Measurements from ENCODE around the gene LMNTD1.

The LMNTD1 gene

DNA sequence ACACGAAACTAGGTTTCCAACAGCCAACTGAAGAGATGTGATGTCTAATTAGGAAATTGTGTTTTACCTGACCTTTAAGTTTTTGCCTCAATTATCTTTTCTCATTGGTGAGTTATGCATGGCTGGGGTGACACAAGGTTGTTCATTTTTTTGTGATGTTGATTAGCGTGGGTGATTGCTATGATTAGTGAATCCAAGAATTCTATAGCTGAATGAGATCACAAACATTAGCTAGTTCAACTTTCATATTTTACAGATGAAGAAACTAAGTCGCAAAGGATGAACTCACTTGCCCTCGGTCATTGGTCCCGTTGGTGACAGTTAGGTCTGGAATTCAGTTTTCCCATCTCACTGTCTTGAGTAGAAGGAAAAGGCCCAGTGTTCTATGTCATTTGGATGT, 32.6 kb upstream of the LMNTD1 start:
- no peaks in the 10 kb centered on the region for H3K79me2 ChIP-seq (ENCODE audit: control insufficient read depth, insufficient read depth, low read length, poor library complexity)

DNA sequence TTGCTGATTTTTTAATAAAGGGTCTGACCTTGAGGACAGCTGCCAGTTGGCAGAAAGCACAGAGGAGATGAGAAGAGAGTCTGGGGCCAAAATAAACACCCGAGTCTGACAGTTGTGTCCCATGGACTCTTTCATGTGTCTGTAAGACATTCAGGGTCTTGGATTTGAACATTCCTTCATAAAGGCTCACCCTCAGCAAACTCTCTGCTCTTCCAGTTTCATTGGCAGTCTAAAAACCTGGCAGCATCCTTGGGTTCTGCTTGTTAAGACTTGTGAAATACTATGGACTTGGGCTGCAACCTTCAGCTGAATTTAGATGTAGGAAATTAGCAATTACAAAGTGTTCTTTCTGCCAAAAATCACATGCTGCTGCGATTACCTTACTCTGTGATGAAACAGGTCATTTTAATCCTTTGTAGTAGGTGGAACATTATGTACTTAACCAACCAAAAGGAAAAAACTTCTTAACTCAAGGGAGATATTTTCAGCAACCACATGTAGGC, 32.0 kb upstream of the LMNTD1 start:
- Histone ChIP-seq H2BK5ac (ENCODE audit: low read depth, low read length, poor library complexity) (no peak overlapping the region), H3K9me3 (ENCODE audit: insufficient read depth, low read depth, low read length) (peaks cover 3% of the 10 kb centered on the region), H3K36me3 (ENCODE audit: control insufficient read depth in 1 of 2, insufficient read depth in 2 of 2, low read length in 2 of 2) (no peaks in the 10 kb centered on the region), H2AFZ (ENCODE audit: insufficient read depth, low read length, poor library complexity) (no peak overlapping the region), H3K4me2 (ENCODE audit: low read length) (no peak overlapping the region), H2AK5ac (ENCODE audit: low read length) (no peak overlapping the region), H3K14ac (ENCODE audit: low read length) (no peak overlapping the region), H3K79me2 (ENCODE audit: control insufficient read depth, insufficient read depth, low read length, poor library complexity) (no peaks in the 10 kb centered on the region), H3K18ac (ENCODE audit: low read length) (no peak overlapping the region), H2BK12ac (ENCODE audit: low read length) (no peak overlapping the region), H3K4me3 (ENCODE audit: low read depth, low read length) (no peak overlapping the region), H2BK120ac (ENCODE audit: insufficient read depth, low read length, poor library complexity) (no peak overlapping the region), H4K8ac (ENCODE audit: low read depth, low read length) (no peak overlapping the region), H3K4me1 (ENCODE audit: control insufficient read depth in 1 of 2, insufficient read depth in 2 of 2, low read length in 2 of 2) (no peaks in the 10 kb centered on the region), H3K27me3 (ENCODE audit: insufficient read depth, low read length) (no peaks in the 10 kb centered on the region), H3K23ac (ENCODE audit: low read length) (peak overlapping the region; percentile 15), H3K4ac (ENCODE audit: low read depth, low read length) (no peak overlapping the region), H4K12ac (ENCODE audit: low read depth, low read length) (no peak overlapping the region), H3K79me1 (ENCODE audit: low read length) (no peaks in the 10 kb centered on the region), H3K9ac (ENCODE audit: low read length) (no peak overlapping the region), H3K27ac (ENCODE audit: low read depth, low read length) (no peak overlapping the region), H4K91ac (ENCODE audit: low read depth, low read length) (no peak overlapping the region)
- WGBS (ENCODE audit: extremely low coverage, insufficient coverage, insufficient read length) = no CpG with 5 or more reads among the region's 2 CpGs
- DNase-seq = no peak

More for the DNA sequence above, 32.6 kb upstream of the LMNTD1 start:
- H3K14ac ChIP-seq (ENCODE audit: low read length) = no peak overlapping the region
- no CpG with 5 or more reads among the region's 5 CpGs for WGBS (ENCODE audit: extremely low coverage, insufficient coverage, insufficient read length)
- H3K23ac ChIP-seq (ENCODE audit: low read length) = no peak overlapping the region
- H3K9me3 ChIP-seq (ENCODE audit: insufficient read depth, low read depth, low read length) = peaks cover 3% of the 10 kb centered on the region
- no peak overlapping the region for H4K91ac ChIP-seq (ENCODE audit: low read depth, low read length)
- H2BK5ac ChIP-seq (ENCODE audit: low read depth, low read length, poor library complexity) = no peak overlapping the region
- no peak overlapping the region for H3K27ac ChIP-seq (ENCODE audit: low read depth, low read length)
- H3K18ac ChIP-seq (ENCODE audit: low read length) = no peak overlapping the region
- H3K27me3 ChIP-seq (ENCODE audit: insufficient read depth, low read length) = no peaks in the 10 kb centered on the region
- no peaks in the 10 kb centered on the region for H3K36me3 ChIP-seq (ENCODE audit: control insufficient read depth in 1 of 2, insufficient read depth in 2 of 2, low read length in 2 of 2)
- H3K4me3 ChIP-seq (ENCODE audit: low read depth, low read length) = no peak overlapping the region
- H3K9ac ChIP-seq (ENCODE audit: low read length) = no peak overlapping the region
- no peaks in the 10 kb centered on the region for H3K79me1 ChIP-seq (ENCODE audit: low read length)
- no peak overlapping the region for H4K8ac ChIP-seq (ENCODE audit: low read depth, low read length)
- H3K4ac ChIP-seq (ENCODE audit: low read depth, low read length) = no peak overlapping the region
- no peaks in the 10 kb centered on the region for H3K4me1 ChIP-seq (ENCODE audit: control insufficient read depth in 1 of 2, insufficient read depth in 2 of 2, low read length in 2 of 2)
- H2AFZ ChIP-seq (ENCODE audit: insufficient read depth, low read length, poor library complexity) = no peak overlapping the region
- peak in 1 of 2 donors; percentile 2 for DNase-seq
- H2BK12ac ChIP-seq (ENCODE audit: low read length) = no peak overlapping the region
- no peak overlapping the region for H4K12ac ChIP-seq (ENCODE audit: low read depth, low read length)
- H2AK5ac ChIP-seq (ENCODE audit: low read length) = no peak overlapping the region
- H3K4me2 ChIP-seq (ENCODE audit: low read length) = no peak overlapping the region
- no peak overlapping the region for H2BK120ac ChIP-seq (ENCODE audit: insufficient read depth, low read length, poor library complexity)

- Histone ChIP-seq H4K12ac (ENCODE audit: low read depth, low read length) (no peak overlapping the region), H3K79me2 (ENCODE audit: control insufficient read depth, insufficient read depth, low read length, poor library complexity) (no peaks in the 10 kb centered on the region), H3K18ac (ENCODE audit: low read length) (no peak overlapping the region), H3K27ac (ENCODE audit: low read depth, low read length) (no peak overlapping the region), H2BK120ac (ENCODE audit: insufficient read depth, low read length, poor library complexity) (no peak overlapping the region), H4K91ac (ENCODE audit: low read depth, low read length) (no peak overlapping the region), H2AFZ (ENCODE audit: insufficient read depth, low read length, poor library complexity) (no peak overlapping the region), H3K9ac (ENCODE audit: low read length) (no peak overlapping the region), H3K4ac (ENCODE audit: low read depth, low read length) (no peak overlapping the region), H2AK5ac (ENCODE audit: low read length) (no peak overlapping the region), H3K4me3 (ENCODE audit: low read depth, low read length) (no peak overlapping the region), H3K4me1 (ENCODE audit: control insufficient read depth in 1 of 2, insufficient read depth in 2 of 2, low read length in 2 of 2) (no peaks in the 10 kb centered on the region), H3K4me2 (ENCODE audit: low read length) (no peak overlapping the region), H2BK12ac (ENCODE audit: low read length) (no peak overlapping the region), H3K36me3 (ENCODE audit: control insufficient read depth in 1 of 2, insufficient read depth in 2 of 2, low read length in 2 of 2) (no peaks in the 10 kb centered on the region), H3K23ac (ENCODE audit: low read length) (no peak overlapping the region), H3K9me3 (ENCODE audit: insufficient read depth, low read depth, low read length) (peaks cover 1% of the 10 kb centered on the region), H2BK5ac (ENCODE audit: low read depth, low read length, poor library complexity) (no peak overlapping the region), H3K79me1 (ENCODE audit: low read length) (no peaks in the 10 kb centered on the region), H3K27me3 (ENCODE audit: insufficient read depth, low read length) (no peaks in the 10 kb centered on the region), H4K8ac (ENCODE audit: low read depth, low read length) (no peak overlapping the region), H3K14ac (ENCODE audit: low read length) (no peak overlapping the region)
- WGBS (ENCODE audit: extremely low coverage, insufficient coverage, insufficient read length) = no CpG with 5 or more reads among the region's 5 CpGs
- DNase-seq = no peak
Measured at GRCh38 chr12:25584596-25584995, 31.5 kb upstream of the LMNTD1 start.

DNA sequence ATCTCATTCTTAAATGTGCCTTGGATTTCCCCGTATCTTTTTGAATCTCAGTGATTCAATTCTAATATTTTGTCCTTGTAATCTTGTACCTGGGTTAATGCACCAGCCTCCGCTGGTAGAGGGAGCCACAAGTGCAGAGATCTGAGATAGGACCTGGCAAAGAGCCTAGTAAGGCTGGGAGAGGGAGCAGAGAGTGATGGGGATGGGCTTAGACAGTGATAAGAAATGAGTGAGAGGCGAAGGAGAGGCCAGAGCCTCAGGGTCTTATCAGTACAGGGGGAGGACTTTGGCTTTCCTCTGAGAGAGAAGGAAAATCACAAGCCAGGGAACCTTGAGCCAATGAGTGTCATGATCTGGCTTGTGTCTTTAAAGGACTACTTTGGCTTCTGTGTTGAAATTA, 30.5 kb upstream of the LMNTD1 start:
- no peaks in the 10 kb centered on the region for H3K27me3 ChIP-seq (ENCODE audit: insufficient read depth, low read length)
- no CpG with 5 or more reads among the region's 3 CpGs for WGBS (ENCODE audit: extremely low coverage, insufficient coverage, insufficient read length)

More for the DNA sequence above, 30.5 kb upstream of the LMNTD1 start:
- Histone ChIP-seq H3K9me3 (ENCODE audit: insufficient read depth, low read depth, low read length) (peaks cover 1% of the 10 kb centered on the region), H3K79me1 (ENCODE audit: low read length) (no peaks in the 10 kb centered on the region), H2BK5ac (ENCODE audit: low read depth, low read length, poor library complexity) (no peak overlapping the region), H2AFZ (ENCODE audit: insufficient read depth, low read length, poor library complexity) (no peak overlapping the region), H2AK5ac (ENCODE audit: low read length) (no peak overlapping the region), H3K23ac (ENCODE audit: low read length) (no peak overlapping the region), H3K4me3 (ENCODE audit: low read depth, low read length) (no peak overlapping the region), H3K4ac (ENCODE audit: low read depth, low read length) (no peak overlapping the region), H3K27ac (ENCODE audit: low read depth, low read length) (no peak overlapping the region), H3K4me2 (ENCODE audit: low read length) (no peak overlapping the region), H3K36me3 (ENCODE audit: control insufficient read depth in 1 of 2, insufficient read depth in 2 of 2, low read length in 2 of 2) (no peaks in the 10 kb centered on the region), H4K8ac (ENCODE audit: low read depth, low read length) (no peak overlapping the region), H2BK12ac (ENCODE audit: low read length) (no peak overlapping the region), H3K9ac (ENCODE audit: low read length) (no peak overlapping the region), H3K14ac (ENCODE audit: low read length) (no peak overlapping the region), H3K4me1 (ENCODE audit: control insufficient read depth in 1 of 2, insufficient read depth in 2 of 2, low read length in 2 of 2) (no peaks in the 10 kb centered on the region), H4K91ac (ENCODE audit: low read depth, low read length) (no peak overlapping the region), H2BK120ac (ENCODE audit: insufficient read depth, low read length, poor library complexity) (no peak overlapping the region), H4K12ac (ENCODE audit: low read depth, low read length) (no peak overlapping the region), H3K79me2 (ENCODE audit: control insufficient read depth, insufficient read depth, low read length, poor library complexity) (no peaks in the 10 kb centered on the region), H3K18ac (ENCODE audit: low read length) (no peak overlapping the region)
- no peak for DNase-seq

Data from trophoblast cell (in vitro differentiated cells and primary cell).